OCI-LY1 (cell line): Measurements from ENCODE around the gene CLDN5.

Experiments
- H2AFZ ChIP-seq: fragments of 200-600 bp; sonication (generic), shearing (Covaris generic); 2 replicates; pipeline ENCODE4 v1.6.0; 2014; ENCODE audit warnings: antibody characterized with exemption, mild to moderate bottlenecking, low read length
- H3F3A ChIP-seq: fragments of 200-600 bp; sonication (generic), shearing (Covaris generic); 2 replicates; pipeline ENCODE4 v1.6.0; 2014; ENCODE audit warnings: mild to moderate bottlenecking, antibody characterized with exemption, low read length, moderate library complexity; ENCODE audit not compliant: insufficient read depth
- H3K27ac ChIP-seq: fragments of 200-600 bp; sonication (generic); 2 replicates; pipeline ENCODE4 v1.5.1; 2014; ENCODE audit warnings: low read length, mixed run types, mild to moderate bottlenecking, low read depth; ENCODE audit not compliant: poor library complexity, severe bottlenecking
- H3K27me3 ChIP-seq: fragments of 200-600 bp; sonication (generic); 2 replicates; pipeline ENCODE4 v1.6.0; 2014; ENCODE audit warnings: antibody characterized with exemption, mild to moderate bottlenecking, low read length, moderate library complexity; ENCODE audit not compliant: insufficient read depth
- H3K36me3 ChIP-seq: fragments of 200-600 bp; sonication (generic); 2 replicates; pipeline ENCODE4 v1.6.1; 2014; ENCODE audit warnings: mild to moderate bottlenecking, antibody characterized with exemption, low read length, moderate library complexity, mixed read lengths; ENCODE audit not compliant: insufficient read depth
- H3K4me1 ChIP-seq: fragments of 200-600 bp; sonication (generic); 2 replicates; pipeline ENCODE4 v1.5.1; 2014; ENCODE audit warnings: mild to moderate bottlenecking, low read length, moderate library complexity; ENCODE audit not compliant: insufficient read depth, severe bottlenecking
- H3K4me2 ChIP-seq: fragments of 200-600 bp; sonication (generic), shearing (Covaris generic); 2 replicates; pipeline ENCODE4 v1.6.1; 2014; ENCODE audit warnings: low read length
- H3K4me3 ChIP-seq: fragments of 200-600 bp; sonication (generic); 2 replicates; pipeline ENCODE4 v1.5.1; 2014; ENCODE audit warnings: low read length, low read depth, mild to moderate bottlenecking, mixed read lengths; ENCODE audit not compliant: poor library complexity, severe bottlenecking
- H3K79me2 ChIP-seq: fragments of 200-600 bp; shearing (Covaris generic); 2 replicates; pipeline ENCODE4 v1.6.1; 2016; ENCODE audit warnings: mixed run types, low read length, mixed read lengths; ENCODE audit not compliant: insufficient read depth
- H3K9ac ChIP-seq: fragments of 200-600 bp; sonication (generic), shearing (Covaris generic); 2 replicates; pipeline ENCODE4 v1.6.1; 2014; ENCODE audit warnings: mild to moderate bottlenecking, low read length, mixed read lengths
- H3K9me2 ChIP-seq: fragments of 200-600 bp; sonication (generic), shearing (Covaris generic); 2 replicates; pipeline ENCODE4 v1.6.1; 2014; ENCODE audit warnings: low read depth, mild to moderate bottlenecking, low read length, mixed read lengths
- H3K9me3 ChIP-seq: fragments of 200-600 bp; shearing (Covaris generic); 2 replicates; pipeline ENCODE4 v1.6.1; 2014; ENCODE audit warnings: low read length, mixed read lengths
- H4K20me1 ChIP-seq: fragments of 200-600 bp; sonication (generic), shearing (Covaris generic); 2 replicates; pipeline ENCODE4 v1.6.0; 2016; ENCODE audit warnings: mild to moderate bottlenecking, low read length; ENCODE audit not compliant: insufficient read depth
- EZH2 ChIP-seq: fragments of 200-600 bp; sonication (generic), shearing (Covaris generic); IDR thresholded peaks from 2 replicates; pipeline ENCODE4 v1.8.0; 2017; ENCODE audit warnings: borderline replicate concordance, mixed run types, mild to moderate bottlenecking, antibody characterized with exemption, low read length, moderate library complexity, mixed read lengths
- TF ChIP-seq, protein P1 (sequence below): fragments of 200-600 bp; sonication (generic), shearing (Covaris generic); IDR thresholded peaks from 2 replicates; pipeline ENCODE4 v1.5.1; 2017; ENCODE audit warnings: mild to moderate bottlenecking, antibody characterized with exemption, low read length, moderate library complexity, mixed read lengths

Gene CLDN5

GRCh38 chr22:19520007-19520406 lies 4.2 kb downstream of the CLDN5 start:
- Histone ChIP-seq H3F3A (no peaks in the 10 kb centered on the region), H3K4me2 (no peak overlapping the region), H2AFZ (no peak overlapping the region), H4K20me1 (no peaks in the 10 kb centered on the region), H3K9me2 (no peaks in the 10 kb centered on the region), H3K27me3 (no peaks in the 10 kb centered on the region), H3K9me3 (no peaks in the 10 kb centered on the region), H3K4me1 (no peaks in the 10 kb centered on the region), H3K4me3 (no peak overlapping the region), H3K36me3 (peaks cover 20% of the 10 kb centered on the region), H3K9ac (no peak overlapping the region), H3K79me2 (no peaks in the 10 kb centered on the region), H3K27ac (no peak overlapping the region)
- TF ChIP-seq, protein P1, sequence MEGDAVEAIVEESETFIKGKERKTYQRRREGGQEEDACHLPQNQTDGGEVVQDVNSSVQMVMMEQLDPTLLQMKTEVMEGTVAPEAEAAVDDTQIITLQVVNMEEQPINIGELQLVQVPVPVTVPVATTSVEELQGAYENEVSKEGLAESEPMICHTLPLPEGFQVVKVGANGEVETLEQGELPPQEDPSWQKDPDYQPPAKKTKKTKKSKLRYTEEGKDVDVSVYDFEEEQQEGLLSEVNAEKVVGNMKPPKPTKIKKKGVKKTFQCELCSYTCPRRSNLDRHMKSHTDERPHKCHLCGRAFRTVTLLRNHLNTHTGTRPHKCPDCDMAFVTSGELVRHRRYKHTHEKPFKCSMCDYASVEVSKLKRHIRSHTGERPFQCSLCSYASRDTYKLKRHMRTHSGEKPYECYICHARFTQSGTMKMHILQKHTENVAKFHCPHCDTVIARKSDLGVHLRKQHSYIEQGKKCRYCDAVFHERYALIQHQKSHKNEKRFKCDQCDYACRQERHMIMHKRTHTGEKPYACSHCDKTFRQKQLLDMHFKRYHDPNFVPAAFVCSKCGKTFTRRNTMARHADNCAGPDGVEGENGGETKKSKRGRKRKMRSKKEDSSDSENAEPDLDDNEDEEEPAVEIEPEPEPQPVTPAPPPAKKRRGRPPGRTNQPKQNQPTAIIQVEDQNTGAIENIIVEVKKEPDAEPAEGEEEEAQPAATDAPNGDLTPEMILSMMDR = no peak
- TF ChIP-seq EZH2 = no peak

DNA sequence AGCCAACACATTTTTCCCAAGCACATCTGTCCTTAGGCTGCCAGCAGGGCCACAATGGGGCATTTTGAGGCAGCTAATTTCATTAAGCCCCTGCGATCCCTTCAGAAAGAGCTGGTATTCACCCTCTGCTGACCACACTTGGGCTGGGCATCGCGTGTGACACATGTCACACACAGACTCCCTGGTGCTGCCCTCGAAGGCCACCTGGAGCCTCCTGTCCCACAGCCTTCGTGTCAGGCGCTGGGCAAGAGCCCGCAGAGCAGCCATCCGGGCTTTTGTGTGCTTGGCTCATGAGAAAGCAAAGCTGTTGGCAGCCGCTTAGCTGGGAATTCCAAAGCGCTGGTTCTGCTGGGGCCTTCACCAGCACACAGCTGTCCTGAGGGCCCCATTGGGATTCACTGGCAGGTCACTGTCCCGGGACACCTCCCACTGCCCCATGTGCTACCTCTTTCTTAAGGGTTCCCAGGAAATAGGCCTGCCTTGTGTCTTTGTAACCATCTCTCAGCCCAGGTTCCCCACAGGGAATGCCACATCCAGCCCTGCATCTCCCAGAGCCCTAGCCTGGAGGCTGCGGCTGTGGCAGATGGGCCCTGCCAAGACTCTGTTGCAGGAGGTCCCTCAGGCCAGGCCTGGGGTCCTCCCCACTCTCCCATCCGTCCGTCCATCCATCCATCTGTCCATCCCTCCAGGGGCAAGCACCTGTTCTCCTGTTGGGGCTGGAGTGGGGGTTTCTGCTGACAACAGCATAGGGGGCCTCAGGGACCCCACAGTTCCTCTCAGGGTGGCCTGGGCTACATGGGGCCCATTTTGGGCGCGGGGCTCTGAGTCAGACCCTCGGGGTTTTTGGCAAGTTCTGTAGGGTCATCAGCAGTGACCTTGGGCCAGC lies 4.9 kb downstream of the CLDN5 start:
- Histone ChIP-seq H3K79me2 (no peaks in the 10 kb centered on the region), H3F3A (no peaks in the 10 kb centered on the region), H3K27me3 (no peaks in the 10 kb centered on the region), H3K9me2 (no peaks in the 10 kb centered on the region), H3K9me3 (no peaks in the 10 kb centered on the region), H3K4me2 (no peak overlapping the region), H2AFZ (no peak overlapping the region), H3K9ac (no peak overlapping the region), H3K4me1 (no peaks in the 10 kb centered on the region), H3K36me3 (peaks cover 27% of the 10 kb centered on the region), H4K20me1 (no peaks in the 10 kb centered on the region), H3K27ac (no peak overlapping the region), H3K4me3 (no peak overlapping the region)
- no peak for TF ChIP-seq EZH2
- TF ChIP-seq, protein P1 = no peak

DNA sequence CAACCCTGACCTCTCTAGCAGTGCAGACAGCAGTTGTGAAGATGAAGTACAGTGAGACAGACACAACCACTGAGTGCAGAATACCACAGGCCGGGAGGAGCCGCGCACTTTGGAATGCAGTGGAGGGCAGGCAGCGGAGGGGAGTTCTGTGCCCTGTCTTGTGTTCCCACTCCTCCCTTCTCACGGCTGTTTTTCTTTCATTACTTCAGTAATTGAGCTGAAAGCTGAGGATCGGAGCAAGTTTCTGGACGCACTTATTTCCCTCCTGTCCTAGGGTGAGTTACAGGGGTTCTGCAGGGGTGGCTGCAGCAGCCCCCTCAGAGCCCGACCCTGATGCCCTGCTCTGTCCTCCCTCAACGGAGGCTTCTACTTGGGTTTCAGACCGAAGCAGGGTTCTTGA lies 5.6 kb downstream of the CLDN5 start:
- Histone ChIP-seq H3K79me2 (no peaks in the 10 kb centered on the region), H4K20me1 (no peaks in the 10 kb centered on the region), H3K36me3 (peaks cover 34% of the 10 kb centered on the region), H3K9me3 (no peaks in the 10 kb centered on the region), H3K4me3 (no peak overlapping the region), H3F3A (no peaks in the 10 kb centered on the region), H2AFZ (no peak overlapping the region), H3K27ac (no peak overlapping the region), H3K9ac (no peak overlapping the region), H3K4me2 (no peak overlapping the region), H3K9me2 (no peaks in the 10 kb centered on the region), H3K27me3 (no peaks in the 10 kb centered on the region), H3K4me1 (no peaks in the 10 kb centered on the region)
- TF ChIP-seq, protein P1 = no peak
- TF ChIP-seq EZH2 = no peak
